Jurkat, Clone E6-1 (cell line): Measurements from ENCODE around the gene HEATR5B. TPM values are rescaled to one million over a fixed set of nuclear protein-coding genes. Genes with fewer than 3 reads are reported as not detected.

Source experiments
- DNase-seq: peaks from one replicate; pipeline ENCODE4 v3.0.0-alpha.2; 2011; ENCODE audit warnings: low read depth, low spot score
- H3K4me3 ChIP-seq: 2 replicates; pipeline ENCODE4 v1.5.1; 2011; ENCODE audit warnings: mild to moderate bottlenecking, low read length, control low read depth, moderate library complexity
- polyA plus RNA-seq: library from polyadenylated mRNA; unstranded; fragments of >200 nt; gene quantifications from one replicate; pipeline ENCODE4 v1.2.1, GENCODE V29; 2012; ENCODE audit warnings: missing spikeins; ENCODE audit not compliant: insufficient read length, insufficient read depth

The HEATR5B gene
- polyA plus RNA-seq, result 8.2 TPM

- peak; percentile 90 for DNase-seq
- peak within 1 kb of the TSS; percentile 89 for H3K4me3 ChIP-seq
These were observed at the start of gene HEATR5B, which contains the start of gene GPATCH11 for GRCh38 chr2:37083873-37084794. TSS of gene HEATR5B (minus strand) at chr2:37084372. CDS start at chr2:37083414, 958 bp downstream. TSS of gene GPATCH11 (plus strand) at chr2:37084518. CDS start at chr2:37088382, 3,864 bp downstream.

DNA sequence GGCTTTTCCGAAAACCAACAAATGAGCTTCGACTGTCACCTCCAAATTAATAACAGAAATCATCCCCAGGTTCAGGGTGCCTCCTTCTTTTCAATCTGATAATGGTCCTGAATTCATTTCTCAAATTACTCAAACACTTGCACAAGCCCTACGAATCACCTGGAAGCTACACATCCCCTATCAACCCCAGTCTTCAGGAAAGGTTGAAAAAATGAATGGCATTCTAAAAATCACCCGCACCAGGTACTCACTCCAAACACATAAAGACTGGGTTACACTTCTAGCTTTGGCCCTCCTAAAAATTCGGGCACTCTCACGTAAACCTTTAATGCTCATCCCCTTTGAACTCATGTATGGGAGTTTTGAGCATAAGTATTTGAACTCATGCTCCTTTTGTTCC lies 48.7 kb upstream of the HEATR5B start:
- no peak overlapping the region for H3K4me3 ChIP-seq
- DNase-seq, result no peak

GRCh38 chr2:37125416-37125815 lies 41.2 kb upstream of the HEATR5B start:
- no peak overlapping the region for H3K4me3 ChIP-seq
- DNase-seq, result no peak

GRCh38 chr2:37119157-37119556 lies 35.0 kb upstream of the HEATR5B start:
- no peak overlapping the region for H3K4me3 ChIP-seq

DNA sequence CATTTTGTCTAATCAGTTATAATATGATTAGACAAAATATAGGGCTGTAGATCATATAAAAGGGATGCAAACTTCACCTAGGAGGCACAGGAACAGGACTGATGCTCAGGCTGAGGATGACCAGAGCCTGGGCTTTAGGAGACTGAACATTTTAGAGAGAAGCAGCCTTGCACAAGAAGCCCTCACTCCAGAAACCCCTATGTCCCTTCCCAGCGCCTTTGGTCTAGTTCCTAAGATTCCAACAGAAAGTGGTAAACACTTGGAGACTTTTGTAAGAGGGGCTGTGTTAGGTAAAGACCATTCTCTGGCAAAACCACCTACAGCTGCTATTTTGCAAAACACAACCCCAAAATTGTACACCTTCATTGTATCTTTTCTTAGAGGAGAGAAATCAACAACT lies 33.4 kb upstream of the HEATR5B start:
- H3K4me3 ChIP-seq, result no peak overlapping the region
- DNase-seq, result no peak

More at GRCh38 chr2:37119157-37119556, 35.0 kb upstream of the HEATR5B start:
- DNase-seq, result no peak

DNA sequence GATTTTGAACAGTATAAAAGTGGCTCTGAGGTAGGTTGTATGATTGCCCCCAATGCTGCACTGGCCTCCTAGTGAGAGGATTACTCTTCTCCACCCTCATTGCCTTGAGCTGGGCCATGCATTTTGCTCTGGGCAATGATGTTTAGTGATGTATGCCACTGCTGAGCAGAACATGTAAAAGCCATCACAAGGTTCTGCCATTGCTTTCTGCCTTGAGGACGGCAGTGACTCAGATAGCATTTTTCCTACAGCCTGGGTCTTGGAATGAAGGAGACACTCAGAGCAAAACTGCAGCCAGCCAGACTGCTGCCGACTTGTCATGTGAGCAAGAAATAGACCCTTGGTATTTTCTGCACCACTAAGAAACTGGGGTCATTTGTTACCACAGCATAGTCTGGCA lies 27.8 kb upstream of the HEATR5B start:
- no peak for DNase-seq
- H3K4me3 ChIP-seq, result no peak overlapping the region

- DNase-seq, result no peak
- H3K4me3 ChIP-seq, result no peak overlapping the region
These were observed 26.4 kb upstream of the HEATR5B start for GRCh38 chr2:37110306-37111212.

GRCh38 chr2:37109523-37109922 lies 25.4 kb upstream of the HEATR5B start:
- no peak for DNase-seq
- no peak overlapping the region for H3K4me3 ChIP-seq

DNA sequence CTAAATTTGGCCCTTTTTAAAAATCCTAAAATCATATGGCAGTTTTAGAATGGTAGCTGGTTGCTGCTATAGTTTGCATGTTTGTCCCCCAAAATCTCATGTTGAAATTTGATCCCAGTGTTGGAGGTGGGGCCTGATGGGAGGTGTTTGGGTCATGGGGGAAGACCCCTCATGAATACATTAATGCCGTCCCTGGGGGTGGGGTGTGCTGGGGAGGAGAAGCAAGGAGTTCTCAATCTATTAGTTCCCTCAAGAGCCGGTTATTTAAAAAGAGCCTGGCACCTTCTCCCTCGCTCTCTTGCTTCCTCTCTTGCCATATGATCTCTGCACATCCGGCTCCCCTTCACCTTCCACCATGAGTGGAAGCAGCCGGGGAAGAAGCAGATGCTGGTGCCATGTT lies 21.0 kb upstream of the HEATR5B start:
- no peak overlapping the region for H3K4me3 ChIP-seq
- DNase-seq, result no peak

- no peak overlapping the region for H3K4me3 ChIP-seq
- DNase-seq, result no peak
These were observed 20.0 kb upstream of the HEATR5B start for GRCh38 chr2:37104178-37104577.

GRCh38 chr2:37102588-37102987 lies 18.4 kb upstream of the HEATR5B start:
- DNase-seq, result no peak
- no peak overlapping the region for H3K4me3 ChIP-seq

- no peak overlapping the region for H3K4me3 ChIP-seq
- DNase-seq, result no peak
These were observed 15.9 kb upstream of the HEATR5B start for GRCh38 chr2:37100054-37100453.

DNA sequence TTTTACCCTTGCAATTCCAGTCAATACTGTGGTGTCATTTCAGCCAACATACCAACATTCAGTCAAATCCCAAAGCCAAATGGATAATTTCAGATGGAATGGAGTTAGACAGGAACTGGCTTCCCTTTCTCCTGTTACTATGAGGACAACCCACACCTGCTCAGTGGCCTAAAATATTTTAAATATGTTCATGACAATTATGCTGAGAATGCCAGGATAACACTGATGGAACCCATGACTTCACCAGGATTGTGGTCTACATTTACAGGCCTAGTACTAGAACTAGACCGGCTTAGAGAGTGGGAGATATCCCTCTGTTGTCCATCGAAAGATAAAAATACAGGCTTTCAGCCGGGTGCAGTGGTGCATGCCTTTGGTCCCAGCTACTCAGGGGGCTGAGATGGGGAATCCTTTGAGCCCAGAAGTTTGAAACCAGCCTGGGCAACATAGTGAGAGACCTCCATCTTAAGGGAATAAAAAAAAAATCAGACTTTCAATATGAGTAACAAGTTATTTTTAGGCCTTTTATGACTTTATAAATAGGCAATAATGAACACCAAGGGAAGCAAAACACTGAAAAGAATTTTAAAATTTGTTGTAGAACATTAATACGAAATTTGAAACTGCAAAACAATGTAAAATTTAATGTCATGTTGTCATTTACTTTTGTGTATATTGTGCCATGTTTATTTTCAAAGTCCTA lies 14.4 kb upstream of the HEATR5B start:
- no peak for DNase-seq
- H3K4me3 ChIP-seq, result no peak overlapping the region

DNA sequence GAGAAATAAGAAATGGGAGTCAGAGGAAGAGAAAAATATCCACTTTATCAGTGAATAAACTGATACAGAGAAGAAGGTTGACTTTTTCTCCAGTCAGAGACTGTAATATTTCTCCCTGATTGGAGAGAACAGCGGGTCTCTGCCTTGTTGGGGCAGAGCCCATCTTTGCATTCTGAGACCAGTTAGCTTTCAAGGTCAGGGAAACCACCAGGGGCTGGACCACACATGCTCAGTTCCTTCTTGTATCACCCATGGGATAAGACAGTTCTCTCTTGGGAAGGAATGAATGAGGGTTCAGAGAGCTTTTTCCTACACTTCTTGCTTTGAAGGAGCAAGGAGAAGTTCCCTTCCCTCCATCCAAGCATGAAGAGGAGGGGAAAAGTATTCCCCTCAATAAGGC lies 12.4 kb upstream of the HEATR5B start:
- DNase-seq, result no peak
- H3K4me3 ChIP-seq, result no peak overlapping the region

DNA sequence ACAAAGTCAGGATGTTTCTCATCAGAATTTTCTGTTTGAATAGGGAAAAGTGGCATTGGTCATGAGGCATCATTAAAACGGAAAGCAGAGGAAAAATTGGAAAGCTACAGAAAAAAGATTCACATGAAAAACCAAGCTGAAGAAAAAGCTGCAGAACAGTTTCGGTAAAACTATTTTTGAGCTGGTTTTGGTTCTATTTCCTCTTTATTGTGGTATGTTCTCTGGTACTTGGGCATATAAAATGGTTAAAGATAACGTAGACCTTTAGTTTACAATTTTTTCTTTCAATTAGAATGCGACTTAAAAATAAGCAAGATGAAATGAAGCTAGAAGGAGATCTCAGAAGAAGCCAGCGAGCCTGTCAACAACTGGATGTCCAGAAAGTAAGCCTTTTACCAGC lies 7.7 kb upstream of the HEATR5B start:
- DNase-seq, result no peak
- H3K4me3 ChIP-seq, result no peak overlapping the region

GRCh38 chr2:37090019-37090477 lies 5.9 kb upstream of the HEATR5B start:
- DNase-seq, result no peak
- no peak overlapping the region for H3K4me3 ChIP-seq

- DNase-seq, result no peak
- H3K4me3 ChIP-seq, result no peak overlapping the region
These were observed 1.6 kb upstream of the HEATR5B start for GRCh38 chr2:37085731-37086147.

DNA sequence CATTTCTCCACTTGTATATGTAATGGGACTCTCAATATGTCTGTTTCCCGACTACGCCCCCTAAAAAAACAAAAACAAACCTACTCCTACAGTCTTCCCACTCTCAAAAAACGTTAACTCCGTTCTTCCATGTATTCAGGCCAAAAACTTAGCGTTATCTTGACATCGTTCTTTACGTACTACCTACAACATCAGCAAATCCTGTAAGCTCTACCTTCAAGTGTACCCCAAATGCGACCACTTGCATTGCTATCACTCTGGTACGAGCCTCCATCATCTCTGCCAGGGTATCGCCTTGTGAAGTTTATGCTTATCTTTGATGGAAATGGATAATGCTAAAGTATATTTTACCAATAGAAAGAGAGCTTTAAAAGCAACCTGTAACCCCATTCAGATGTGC lies 625 bp upstream of the HEATR5B start:
- peak overlapping the region; percentile 89 for H3K4me3 ChIP-seq
- DNase-seq, result no peak

DNA sequence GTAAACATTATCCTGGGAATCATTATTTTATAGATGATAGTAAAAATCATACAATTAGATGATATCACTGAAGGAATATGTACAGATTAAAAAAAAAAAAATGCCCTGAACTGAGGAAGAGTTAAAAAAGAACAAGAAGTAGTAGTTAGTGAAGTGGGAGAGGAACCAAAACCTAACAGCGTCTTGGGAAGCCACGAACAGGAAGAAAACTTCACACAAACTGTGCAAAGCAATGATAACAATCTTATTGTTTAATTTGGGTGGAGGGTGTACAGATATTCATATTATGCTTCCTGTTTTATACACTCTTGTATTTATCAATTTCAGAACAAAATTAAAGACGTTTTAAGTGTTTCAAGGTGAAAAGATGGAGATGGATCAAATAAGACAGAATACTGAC lies 3.5 kb downstream of the HEATR5B start:
- no peak overlapping the region for H3K4me3 ChIP-seq
- DNase-seq, result no peak
